ENCODE results near the gene EDARADD. TPM values are rescaled to one million over a fixed set of nuclear protein-coding genes. Genes with fewer than 3 reads are reported as not detected.
A peak's percentile ranks its signal among the peaks of the same experiment; 100 is the strongest.

The EDARADD gene
- polyA plus RNA-seq, 1 donor (not counting 4 experiments of a cell fraction or from before 2014, with no cell fraction given) = 12.3 TPM

- no peaks in the 10 kb centered on the region for H3K27me3 ChIP-seq (ENCODE audit: control insufficient read depth, extremely low read depth, insufficient read depth, low read length)
- H2AFZ ChIP-seq (ENCODE audit: control insufficient read depth, low read length) = peak overlapping the region; percentile 57
- peaks cover 14% of the 10 kb centered on the region for H3K4me1 ChIP-seq (ENCODE audit: control insufficient read depth, extremely low read depth, insufficient read depth, low read length)
- DNase-seq (ENCODE audit: low read depth, low spot score) (no peak), FAIRE-seq (peak; percentile 32)
- H3K4me3 ChIP-seq (ENCODE audit: control insufficient read depth in 2 of 3, extremely low read depth in 1 of 3, insufficient read depth in 2 of 3, low read depth in 1 of 3, low read length in 3 of 3) = no peak overlapping the region
- H4K20me1 ChIP-seq (ENCODE audit: control insufficient read depth, extremely low read depth, insufficient read depth, low read length) = no peaks in the 10 kb centered on the region
- TF ChIP-seq, protein P1, sequence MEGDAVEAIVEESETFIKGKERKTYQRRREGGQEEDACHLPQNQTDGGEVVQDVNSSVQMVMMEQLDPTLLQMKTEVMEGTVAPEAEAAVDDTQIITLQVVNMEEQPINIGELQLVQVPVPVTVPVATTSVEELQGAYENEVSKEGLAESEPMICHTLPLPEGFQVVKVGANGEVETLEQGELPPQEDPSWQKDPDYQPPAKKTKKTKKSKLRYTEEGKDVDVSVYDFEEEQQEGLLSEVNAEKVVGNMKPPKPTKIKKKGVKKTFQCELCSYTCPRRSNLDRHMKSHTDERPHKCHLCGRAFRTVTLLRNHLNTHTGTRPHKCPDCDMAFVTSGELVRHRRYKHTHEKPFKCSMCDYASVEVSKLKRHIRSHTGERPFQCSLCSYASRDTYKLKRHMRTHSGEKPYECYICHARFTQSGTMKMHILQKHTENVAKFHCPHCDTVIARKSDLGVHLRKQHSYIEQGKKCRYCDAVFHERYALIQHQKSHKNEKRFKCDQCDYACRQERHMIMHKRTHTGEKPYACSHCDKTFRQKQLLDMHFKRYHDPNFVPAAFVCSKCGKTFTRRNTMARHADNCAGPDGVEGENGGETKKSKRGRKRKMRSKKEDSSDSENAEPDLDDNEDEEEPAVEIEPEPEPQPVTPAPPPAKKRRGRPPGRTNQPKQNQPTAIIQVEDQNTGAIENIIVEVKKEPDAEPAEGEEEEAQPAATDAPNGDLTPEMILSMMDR (optimal IDR thresholded peaks at IDR 0.05 in 1 of 3, IDR thresholded peaks at IDR 0.05 in 1 of 3, conservative IDR thresholded peaks at IDR 0.05 in 1 of 3; ENCODE audit: extremely low read depth in 1 of 3, insufficient read depth in 2 of 3, low read length in 3 of 3) = no peak
- TF ChIP-seq EZH2 (IDR thresholded peaks at IDR 0.05; ENCODE audit: low read length) = no peak
- no peak overlapping the region for H3K27ac ChIP-seq (ENCODE audit: control insufficient read depth, insufficient read depth, low read length)
- no peaks in the 10 kb centered on the region for H3K9me3 ChIP-seq (ENCODE audit: control insufficient read depth, low read depth, low read length)
- dilution Hi-C loops (cut with MboI; ENCODE audit: extremely low pct_ligation_motif_present, low sequenced_read_pairs) = no loop called here
- H3K79me2 ChIP-seq (ENCODE audit: control insufficient read depth, insufficient read depth, low read length) = no peaks in the 10 kb centered on the region
- H3K4me2 ChIP-seq (ENCODE audit: control insufficient read depth, extremely low read depth, insufficient read depth, low read depth, low read length) = no peak overlapping the region
- H3K9ac ChIP-seq (ENCODE audit: control insufficient read depth, extremely low read depth, insufficient read depth, low read length) = no peak overlapping the region
- H3K9me1 ChIP-seq (ENCODE audit: control insufficient read depth, extremely low read depth, insufficient read depth, low read length) = no peaks in the 10 kb centered on the region
- H3K36me3 ChIP-seq (ENCODE audit: control insufficient read depth in 2 of 2, extremely low read depth in 1 of 2, insufficient read depth in 2 of 2, low read length in 2 of 2) = no peaks in the 10 kb centered on the region
These were observed 121.4 kb downstream of the EDARADD start for GRCh38 chr1:236515443-236515958.

GRCh38 chr1:236516929-236517704 is 123.0 kb downstream of the EDARADD start:
- H3K4me1 ChIP-seq (ENCODE audit: control insufficient read depth, extremely low read depth, insufficient read depth, low read length) = peaks cover 14% of the 10 kb centered on the region
- FAIRE-seq = peak; percentile 32
- no peaks in the 10 kb centered on the region for H3K27me3 ChIP-seq (ENCODE audit: control insufficient read depth, extremely low read depth, insufficient read depth, low read length)
- peak overlapping the region; percentile 82 for H3K4me2 ChIP-seq (ENCODE audit: control insufficient read depth, extremely low read depth, insufficient read depth, low read depth, low read length)
- peak overlapping the region in 2 of 3 experiments; percentile 50 to 71 for H3K4me3 ChIP-seq (ENCODE audit: control insufficient read depth in 2 of 3, extremely low read depth in 1 of 3, insufficient read depth in 2 of 3, low read depth in 1 of 3, low read length in 3 of 3)
- TF ChIP-seq, protein P1 (optimal IDR thresholded peaks at IDR 0.05 in 1 of 3, IDR thresholded peaks at IDR 0.05 in 1 of 3, conservative IDR thresholded peaks at IDR 0.05 in 1 of 3; ENCODE audit: extremely low read depth in 1 of 3, insufficient read depth in 2 of 3, low read length in 3 of 3) = no peak
- TF ChIP-seq EZH2 (IDR thresholded peaks at IDR 0.05; ENCODE audit: low read length) = no peak
- no peaks in the 10 kb centered on the region for H4K20me1 ChIP-seq (ENCODE audit: control insufficient read depth, extremely low read depth, insufficient read depth, low read length)
- no peaks in the 10 kb centered on the region for H3K9me1 ChIP-seq (ENCODE audit: control insufficient read depth, extremely low read depth, insufficient read depth, low read length)
- H2AFZ ChIP-seq (ENCODE audit: control insufficient read depth, low read length) = peak overlapping the region; percentile 90
- H3K79me2 ChIP-seq (ENCODE audit: control insufficient read depth, insufficient read depth, low read length) = no peaks in the 10 kb centered on the region
- DNase-seq (ENCODE audit: low read depth, low spot score) = no peak
- H3K27ac ChIP-seq (ENCODE audit: control insufficient read depth, insufficient read depth, low read length) = peak overlapping the region; percentile 64
- H3K9ac ChIP-seq (ENCODE audit: control insufficient read depth, extremely low read depth, insufficient read depth, low read length) = peak overlapping the region; percentile 67
- H3K9me3 ChIP-seq (ENCODE audit: control insufficient read depth, low read depth, low read length) = no peaks in the 10 kb centered on the region
- H3K36me3 ChIP-seq (ENCODE audit: control insufficient read depth in 2 of 2, extremely low read depth in 1 of 2, insufficient read depth in 2 of 2, low read length in 2 of 2) = no peaks in the 10 kb centered on the region
- dilution Hi-C loops (cut with MboI; ENCODE audit: extremely low pct_ligation_motif_present, low sequenced_read_pairs) = no loop called here

All from keratinocyte (primary cell).